HCT116 (cell line): ENCODE measurements around the gene FCN1.

Source experiments
- CTCF ChIP-seq, 3 experiments: fragments of 200-600 bp in 1 of 3; sonication (generic) in 1 of 3; IDR thresholded peaks in 2 of 3; conservative IDR thresholded peaks in 1 of 3; 2 replicates each; pipeline ENCODE4 v1.5.1; 2012 to 2017; ENCODE audit warnings: low read depth in 2 of 3, low read length in 2 of 3, antibody characterized with exemption in 1 of 3, borderline replicate concordance in 1 of 3, control low read depth in 1 of 3, mild to moderate bottlenecking in 1 of 3, mixed read lengths in 1 of 3, mixed run types in 1 of 3, moderate library complexity in 1 of 3; ENCODE audit not compliant: insufficient read depth in 1 of 3
- EZH2 ChIP-seq: fragments of 200-600 bp; sonication (generic); IDR thresholded peaks from 2 replicates; pipeline ENCODE4 v1.6.1; 2017; ENCODE audit warnings: antibody characterized with exemption, mixed run types
- POLR2A ChIP-seq: IDR thresholded peaks from 2 replicates; pipeline ENCODE4 v1.7.0; 2011; ENCODE audit warnings: borderline replicate concordance; ENCODE audit not compliant: insufficient read depth, insufficient read length; ENCODE audit errors: extremely low read depth
- RAD21 ChIP-seq: IDR thresholded peaks from 2 replicates; pipeline ENCODE4 v1.6.1; 2012; ENCODE audit warnings: low read depth, mild to moderate bottlenecking
- REST ChIP-seq: IDR thresholded peaks from 2 replicates; pipeline ENCODE4 v1.6.1; 2012; ENCODE audit warnings: low read depth
- YY1 ChIP-seq: IDR thresholded peaks from 2 replicates; pipeline ENCODE4 v1.6.1; 2011; ENCODE audit warnings: low read length, low read depth, moderate library complexity, mild to moderate bottlenecking; ENCODE audit not compliant: insufficient replicate concordance; ENCODE audit errors: extremely low read depth

GRCh38 chr9:134899168-134899567 is 18.5 kb downstream of the FCN1 start:
- TF ChIP-seq POLR2A (no peak), CTCF (IDR thresholded peaks at IDR 0.05 in 2 of 3, conservative IDR thresholded peaks at IDR 0.05 in 1 of 3; ENCODE audit: borderline replicate concordance in 1 of 3, insufficient read depth in 1 of 3, low read depth in 2 of 3, low read length in 2 of 3) (no peak), REST (no peak), EZH2 (no peak), YY1 (no peak), RAD21 (no peak)
